ENCODE measurements around the gene HCCS. TPM values are rescaled to one million over a fixed set of nuclear protein-coding genes. Genes with fewer than 3 reads are reported as not detected.

Gene HCCS
- total and polyA plus RNA-seq, 2 experiments from 2014 or later, result 18.6 to 27.7 TPM

GRCh38 chrX:11064276-11064675 is 46.9 kb upstream of the HCCS start:
- Histone ChIP-seq H3F3A (replicated peaks; ENCODE audit: low read depth) (no peaks in the 10 kb centered on the region), H3K4me2 (no peak overlapping the region), H3K79me2 (replicated peaks; ENCODE audit: insufficient read depth) (no peaks in the 10 kb centered on the region), H3K9me2 (ENCODE audit: insufficient read depth) (no peaks in the 10 kb centered on the region), H3K36me3 (ENCODE audit: insufficient read depth) (no peaks in the 10 kb centered on the region), H4K20me1 (replicated peaks; ENCODE audit: insufficient read depth) (no peaks in the 10 kb centered on the region), H3K27ac (ENCODE audit: low read depth) (no peak overlapping the region), H3K4me1 (ENCODE audit: insufficient read depth) (peaks cover 7% of the 10 kb centered on the region; the same call in 1 of the 2 replicates), H2AFZ (no peak overlapping the region), H3K4me3 (no peak overlapping the region), H3K27me3 (ENCODE audit: insufficient read depth) (no peaks in the 10 kb centered on the region)
- Mint-ChIP-seq H3K9me3 (no peaks in the 10 kb centered on the region), H3K27ac (no peak overlapping the region), H3K4me3 (no peak overlapping the region), H3K4me1 (peaks cover 16% of the 10 kb centered on the region; the same call in 2 of the 3 replicates), H3K27me3 (ENCODE audit: insufficient read depth, low read depth, poor library complexity) (no peaks in the 10 kb centered on the region), H3K36me3 (ENCODE audit: low read depth) (no peaks in the 10 kb centered on the region)
- ATAC-seq, result no peak
- DNase-seq (ENCODE audit: low spot score), result no peak
- no peak for TF ChIP-seq JUNB (IDR thresholded peaks at IDR 0.05; ENCODE audit: unreplicated experiment)
- TF ChIP-seq, protein P1, sequence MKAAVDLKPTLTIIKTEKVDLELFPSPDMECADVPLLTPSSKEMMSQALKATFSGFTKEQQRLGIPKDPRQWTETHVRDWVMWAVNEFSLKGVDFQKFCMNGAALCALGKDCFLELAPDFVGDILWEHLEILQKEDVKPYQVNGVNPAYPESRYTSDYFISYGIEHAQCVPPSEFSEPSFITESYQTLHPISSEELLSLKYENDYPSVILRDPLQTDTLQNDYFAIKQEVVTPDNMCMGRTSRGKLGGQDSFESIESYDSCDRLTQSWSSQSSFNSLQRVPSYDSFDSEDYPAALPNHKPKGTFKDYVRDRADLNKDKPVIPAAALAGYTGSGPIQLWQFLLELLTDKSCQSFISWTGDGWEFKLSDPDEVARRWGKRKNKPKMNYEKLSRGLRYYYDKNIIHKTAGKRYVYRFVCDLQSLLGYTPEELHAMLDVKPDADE (IDR thresholded peaks at IDR 0.05), result no peak

DNA sequence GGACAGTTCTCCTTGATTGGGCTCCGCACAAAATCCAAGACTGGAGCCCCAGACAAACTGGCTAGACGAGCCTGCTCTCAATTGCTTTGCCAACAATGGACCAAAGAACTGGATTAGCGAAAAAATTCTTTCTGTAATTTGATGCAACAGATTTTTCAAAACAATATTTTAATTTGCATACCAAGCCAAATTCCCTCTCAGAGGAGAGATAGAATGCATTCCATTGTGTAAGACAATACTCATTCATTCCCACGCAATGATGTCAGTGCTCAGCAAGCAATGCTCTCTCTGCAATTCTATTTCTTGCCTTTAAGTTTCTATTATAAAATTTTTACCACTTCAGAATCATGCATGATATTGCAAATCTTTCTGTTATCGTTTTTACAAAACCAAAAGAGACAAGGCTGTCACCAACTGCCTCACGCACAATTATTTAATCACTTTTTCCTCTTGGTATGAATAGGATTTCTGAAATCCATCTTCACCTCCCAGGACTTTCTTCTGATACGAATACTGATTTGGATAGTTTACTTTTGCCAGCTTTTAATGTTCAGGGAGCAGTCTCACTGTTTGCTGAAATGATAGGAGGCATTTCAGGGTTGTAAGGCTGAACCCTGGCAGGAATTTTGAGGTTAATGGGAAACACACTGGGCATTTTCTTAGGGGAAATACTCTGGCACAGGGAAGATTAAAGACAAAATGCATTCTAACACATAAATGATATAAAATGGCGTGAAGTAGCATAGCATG is 46.1 kb upstream of the HCCS start:
- Mint-ChIP-seq H3K36me3 (ENCODE audit: low read depth) (no peaks in the 10 kb centered on the region), H3K9me3 (no peaks in the 10 kb centered on the region)

DNA sequence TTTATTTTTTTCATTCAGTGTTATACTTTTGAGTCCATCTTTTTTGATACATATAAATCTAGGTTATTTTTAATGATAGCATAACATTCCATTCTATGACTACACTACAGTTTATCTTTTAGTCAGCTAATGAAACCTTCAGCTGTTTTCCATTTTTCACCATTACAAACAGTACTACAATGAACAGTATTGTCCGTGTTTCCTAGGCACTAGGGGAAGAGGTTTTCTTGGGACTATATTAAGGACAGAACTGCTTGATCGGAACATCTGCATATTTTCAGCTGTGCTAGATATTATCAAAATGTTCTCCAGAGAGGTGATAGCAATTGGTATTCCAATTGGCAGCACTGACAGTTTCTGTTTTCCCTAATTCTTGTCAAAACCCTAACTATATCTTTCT is 44.3 kb upstream of the HCCS start:
- H3K27ac ChIP-seq (ENCODE audit: low read depth), result no peak overlapping the region
- H3K4me2 ChIP-seq, result no peak overlapping the region
- H3K27me3 Mint-ChIP-seq (ENCODE audit: insufficient read depth, low read depth, poor library complexity), result no peaks in the 10 kb centered on the region
- ATAC-seq (no peak), DNase-seq (ENCODE audit: low spot score) (no peak)
- H3K9me2 ChIP-seq (ENCODE audit: insufficient read depth), result no peaks in the 10 kb centered on the region
- no peaks in the 10 kb centered on the region for H3K9me3 Mint-ChIP-seq
- no peaks in the 10 kb centered on the region for H3K27me3 ChIP-seq (ENCODE audit: insufficient read depth)
- H3K4me1 Mint-ChIP-seq, result peaks cover 14% of the 10 kb centered on the region; the same call in 2 of the 3 replicates
- no peak overlapping the region for H3K4me3 Mint-ChIP-seq
- H3K27ac Mint-ChIP-seq, result no peak overlapping the region
- H3K4me1 ChIP-seq (ENCODE audit: insufficient read depth), result peaks cover 10% of the 10 kb centered on the region; the same call in 1 of the 2 replicates
- no peaks in the 10 kb centered on the region for H4K20me1 ChIP-seq (replicated peaks; ENCODE audit: insufficient read depth)
- no peak overlapping the region for H3K4me3 ChIP-seq
- H2AFZ ChIP-seq, result no peak overlapping the region
- H3K36me3 ChIP-seq (ENCODE audit: insufficient read depth), result no peaks in the 10 kb centered on the region
- H3K36me3 Mint-ChIP-seq (ENCODE audit: low read depth), result no peaks in the 10 kb centered on the region
- H3K79me2 ChIP-seq (replicated peaks; ENCODE audit: insufficient read depth), result no peaks in the 10 kb centered on the region
- no peaks in the 10 kb centered on the region for H3F3A ChIP-seq (replicated peaks; ENCODE audit: low read depth)
- TF ChIP-seq EZH2 (IDR thresholded peaks at IDR 0.05; ENCODE audit: low read depth, unreplicated experiment) (no peak), POLR2AphosphoS5 (IDR thresholded peaks at IDR 0.05; ENCODE audit: low read depth) (no peak)
- TF ChIP-seq, protein P1 (IDR thresholded peaks at IDR 0.05), result no peak
- TF ChIP-seq, protein P2, sequence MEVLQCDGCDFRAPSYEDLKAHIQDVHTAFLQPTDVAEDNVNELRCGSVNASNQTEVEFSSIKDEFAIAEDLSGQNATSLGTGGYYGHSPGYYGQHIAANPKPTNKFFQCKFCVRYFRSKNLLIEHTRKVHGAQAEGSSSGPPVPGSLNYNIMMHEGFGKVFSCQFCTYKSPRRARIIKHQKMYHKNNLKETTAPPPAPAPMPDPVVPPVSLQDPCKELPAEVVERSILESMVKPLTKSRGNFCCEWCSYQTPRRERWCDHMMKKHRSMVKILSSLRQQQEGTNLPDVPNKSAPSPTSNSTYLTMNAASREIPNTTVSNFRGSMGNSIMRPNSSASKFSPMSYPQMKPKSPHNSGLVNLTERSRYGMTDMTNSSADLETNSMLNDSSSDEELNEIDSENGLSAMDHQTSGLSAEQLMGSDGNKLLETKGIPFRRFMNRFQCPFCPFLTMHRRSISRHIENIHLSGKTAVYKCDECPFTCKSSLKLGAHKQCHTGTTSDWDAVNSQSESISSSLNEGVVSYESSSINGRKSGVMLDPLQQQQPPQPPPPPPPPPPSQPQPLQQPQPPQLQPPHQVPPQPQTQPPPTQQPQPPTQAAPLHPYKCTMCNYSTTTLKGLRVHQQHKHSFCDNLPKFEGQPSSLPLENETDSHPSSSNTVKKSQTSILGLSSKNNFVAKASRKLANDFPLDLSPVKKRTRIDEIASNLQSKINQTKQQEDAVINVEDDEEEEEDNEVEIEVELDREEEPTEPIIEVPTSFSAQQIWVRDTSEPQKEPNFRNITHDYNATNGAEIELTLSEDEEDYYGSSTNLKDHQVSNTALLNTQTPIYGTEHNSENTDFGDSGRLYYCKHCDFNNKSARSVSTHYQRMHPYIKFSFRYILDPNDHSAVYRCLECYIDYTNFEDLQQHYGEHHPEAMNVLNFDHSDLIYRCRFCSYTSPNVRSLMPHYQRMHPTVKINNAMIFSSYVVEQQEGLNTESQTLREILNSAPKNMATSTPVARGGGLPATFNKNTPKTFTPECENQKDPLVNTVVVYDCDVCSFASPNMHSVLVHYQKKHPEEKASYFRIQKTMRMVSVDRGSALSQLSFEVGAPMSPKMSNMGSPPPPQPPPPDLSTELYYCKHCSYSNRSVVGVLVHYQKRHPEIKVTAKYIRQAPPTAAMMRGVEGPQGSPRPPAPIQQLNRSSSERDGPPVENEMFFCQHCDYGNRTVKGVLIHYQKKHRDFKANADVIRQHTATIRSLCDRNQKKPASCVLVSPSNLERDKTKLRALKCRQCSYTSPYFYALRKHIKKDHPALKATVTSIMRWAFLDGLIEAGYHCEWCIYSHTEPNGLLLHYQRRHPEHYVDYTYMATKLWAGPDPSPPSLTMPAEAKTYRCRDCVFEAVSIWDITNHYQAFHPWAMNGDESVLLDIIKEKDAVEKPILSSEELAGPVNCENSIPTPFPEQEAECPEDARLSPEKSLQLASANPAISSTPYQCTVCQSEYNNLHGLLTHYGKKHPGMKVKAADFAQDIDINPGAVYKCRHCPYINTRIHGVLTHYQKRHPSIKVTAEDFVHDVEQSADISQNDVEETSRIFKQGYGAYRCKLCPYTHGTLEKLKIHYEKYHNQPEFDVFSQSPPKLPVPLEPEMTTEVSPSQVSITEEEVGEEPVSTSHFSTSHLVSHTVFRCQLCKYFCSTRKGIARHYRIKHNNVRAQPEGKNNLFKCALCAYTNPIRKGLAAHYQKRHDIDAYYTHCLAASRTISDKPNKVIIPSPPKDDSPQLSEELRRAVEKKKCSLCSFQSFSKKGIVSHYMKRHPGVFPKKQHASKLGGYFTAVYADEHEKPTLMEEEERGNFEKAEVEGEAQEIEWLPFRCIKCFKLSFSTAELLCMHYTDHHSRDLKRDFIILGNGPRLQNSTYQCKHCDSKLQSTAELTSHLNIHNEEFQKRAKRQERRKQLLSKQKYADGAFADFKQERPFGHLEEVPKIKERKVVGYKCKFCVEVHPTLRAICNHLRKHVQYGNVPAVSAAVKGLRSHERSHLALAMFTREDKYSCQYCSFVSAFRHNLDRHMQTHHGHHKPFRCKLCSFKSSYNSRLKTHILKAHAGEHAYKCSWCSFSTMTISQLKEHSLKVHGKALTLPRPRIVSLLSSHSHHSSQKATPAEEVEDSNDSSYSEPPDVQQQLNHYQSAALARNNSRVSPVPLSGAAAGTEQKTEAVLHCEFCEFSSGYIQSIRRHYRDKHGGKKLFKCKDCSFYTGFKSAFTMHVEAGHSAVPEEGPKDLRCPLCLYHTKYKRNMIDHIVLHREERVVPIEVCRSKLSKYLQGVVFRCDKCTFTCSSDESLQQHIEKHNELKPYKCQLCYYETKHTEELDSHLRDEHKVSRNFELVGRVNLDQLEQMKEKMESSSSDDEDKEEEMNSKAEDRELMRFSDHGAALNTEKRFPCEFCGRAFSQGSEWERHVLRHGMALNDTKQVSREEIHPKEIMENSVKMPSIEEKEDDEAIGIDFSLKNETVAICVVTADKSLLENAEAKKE (CRISPR knock-in tag; IDR thresholded peaks at IDR 0.05), result no peak

More for the DNA sequence above, 46.1 kb upstream of the HCCS start:
- H3K4me1 ChIP-seq (ENCODE audit: insufficient read depth), result peaks cover 10% of the 10 kb centered on the region; the same call in 1 of the 2 replicates
- H3K36me3 ChIP-seq (ENCODE audit: insufficient read depth), result no peaks in the 10 kb centered on the region
- no peak overlapping the region for H3K27ac Mint-ChIP-seq
- H3K4me3 Mint-ChIP-seq, result no peak overlapping the region
- no peaks in the 10 kb centered on the region for H3K9me2 ChIP-seq (ENCODE audit: insufficient read depth)
- peaks cover 18% of the 10 kb centered on the region; the same call in 2 of the 3 replicates for H3K4me1 Mint-ChIP-seq
- H3K79me2 ChIP-seq (replicated peaks; ENCODE audit: insufficient read depth), result no peaks in the 10 kb centered on the region
- no peaks in the 10 kb centered on the region for H3K27me3 ChIP-seq (ENCODE audit: insufficient read depth)
- no peaks in the 10 kb centered on the region for H3K27me3 Mint-ChIP-seq (ENCODE audit: insufficient read depth, low read depth, poor library complexity)
- no peak for ATAC-seq
- no peaks in the 10 kb centered on the region for H4K20me1 ChIP-seq (replicated peaks; ENCODE audit: insufficient read depth)
- H2AFZ ChIP-seq, result no peak overlapping the region
- H3F3A ChIP-seq (replicated peaks; ENCODE audit: low read depth), result no peaks in the 10 kb centered on the region
- H3K4me2 ChIP-seq, result no peak overlapping the region
- no peak for TF ChIP-seq NANOG (IDR thresholded peaks at IDR 0.05; ENCODE audit: borderline replicate concordance)
- TF ChIP-seq JUNB (IDR thresholded peaks at IDR 0.05; ENCODE audit: unreplicated experiment), result no peak
- no peak for DNase-seq (ENCODE audit: low spot score)
- no peak overlapping the region for H3K4me3 ChIP-seq
- no peak overlapping the region; the same call in 1 of the 2 replicates for H3K27ac ChIP-seq (ENCODE audit: low read depth)

Measured in GM23338 (cell line).